ENCODE data around the gene TBC1D8B. TPM values are rescaled to one million over a fixed set of nuclear protein-coding genes. Genes with fewer than 3 reads are reported as not detected.

Gene TBC1D8B
- total RNA-seq, 2 donors from 2014 or later = 9.2 to 9.4 TPM

Other genes starting within 250 kb of the TBC1D8B start
- gene RADX, start 190.7 kb upstream of the TBC1D8B start, total RNA-seq = under 1 TPM; 0.37 to 0.43 TPM
- gene RNF128, start 76.0 kb upstream of the TBC1D8B start, total RNA-seq = not detected
- under 1 TPM in 1 of 2 donors, not detected in 1; 0.57 TPM for gene RIPPLY1, start 100.7 kb downstream of the TBC1D8B start, total RNA-seq
- gene CLDN2, start 117.7 kb downstream of the TBC1D8B start, total RNA-seq = not detected
- gene MORC4, start 197.5 kb downstream of the TBC1D8B start, total RNA-seq = 10 to 100 TPM; 19.8 TPM

All from posterior vena cava (tissue), 2 donors.